GM12892 (cell line): ENCODE measurements around the gene TEX22.

Experiments
- POLR2A ChIP-seq: IDR thresholded peaks from 2 replicates; pipeline ENCODE4 v1.6.1; 2011; ENCODE audit warnings: low read depth, low read length, control low read depth
- POLR2AphosphoS5 ChIP-seq: IDR thresholded peaks from 2 replicates; pipeline ENCODE4 v1.6.1; 2011; ENCODE audit warnings: low read depth, low read length, control low read depth
- TAF1 ChIP-seq: IDR thresholded peaks from 2 replicates; pipeline ENCODE4 v1.6.1; 2011; ENCODE audit warnings: low read depth, mild to moderate bottlenecking, control low read depth, low read length, borderline replicate concordance

GRCh38 chr14:105414456-105415371 is 16.4 kb downstream of the TEX22 start:
- TF ChIP-seq POLR2A = no peak
- TF ChIP-seq POLR2AphosphoS5 = no peak
- no peak for TF ChIP-seq TAF1
